ENCODE measurements around the gene NKD1.

NKD1 gene

GRCh38 chr16:50696575-50697420 is 148.6 kb downstream of the NKD1 start:
- Histone ChIP-seq H3K27ac (ENCODE audit: low read length) (no peak overlapping the region), H3K9me3 (ENCODE audit: insufficient read depth, low read length) (no peaks in the 10 kb centered on the region), H3K79me2 (ENCODE audit: low read length) (no peaks in the 10 kb centered on the region), H3K4me3 (ENCODE audit: low read length) (no peak overlapping the region), H4K20me1 (ENCODE audit: insufficient read depth, low read length) (no peaks in the 10 kb centered on the region), H2AFZ (ENCODE audit: low read depth, low read length) (no peak overlapping the region), H3K27me3 (ENCODE audit: low read depth, low read length) (no peaks in the 10 kb centered on the region), H3K9ac (ENCODE audit: low read length) (no peak overlapping the region), H3K36me3 (replicated peaks; ENCODE audit: low read depth, low read length) (no peaks in the 10 kb centered on the region), H3K4me1 (ENCODE audit: low read length) (peaks cover 55% of the 10 kb centered on the region), H3K4me2 (ENCODE audit: low read length) (0 out of 2 replicates have a peak overlapping the region, but pooled peaks have one; percentile 89)
- TF ChIP-seq CTCF (IDR thresholded peaks at IDR 0.05; ENCODE audit: low read depth, low read length) (no peak), EZH2phosphoT487 (IDR thresholded peaks at IDR 0.05; ENCODE audit: low read depth) (no peak)

DNA sequence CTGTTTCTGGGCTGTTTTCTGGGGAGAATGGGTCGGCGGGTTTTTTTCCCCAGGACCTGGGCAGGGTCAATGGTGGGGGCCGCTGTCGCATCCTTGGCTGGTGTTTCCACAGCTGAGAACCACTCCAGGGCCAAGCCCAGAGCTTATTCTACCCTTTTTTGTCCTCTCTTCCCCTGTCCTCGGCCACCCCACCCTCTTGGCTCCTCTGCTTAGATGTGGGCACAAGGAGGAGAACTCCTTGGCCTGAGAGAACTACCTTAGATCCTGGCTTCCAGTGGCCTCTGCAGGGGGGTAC is 149.2 kb downstream of the NKD1 start:
- no peak for TF ChIP-seq CTCF (IDR thresholded peaks at IDR 0.05; ENCODE audit: low read depth, low read length)
- TF ChIP-seq EZH2phosphoT487 (IDR thresholded peaks at IDR 0.05; ENCODE audit: low read depth): no peak
- no peaks in the 10 kb centered on the region for H3K9me3 ChIP-seq (ENCODE audit: insufficient read depth, low read length)
- H3K27me3 ChIP-seq (ENCODE audit: low read depth, low read length): no peaks in the 10 kb centered on the region
- H3K4me3 ChIP-seq (ENCODE audit: low read length): peak overlapping the region; percentile 65
- H4K20me1 ChIP-seq (ENCODE audit: insufficient read depth, low read length): no peaks in the 10 kb centered on the region
- peaks cover 55% of the 10 kb centered on the region for H3K4me1 ChIP-seq (ENCODE audit: low read length)
- no peaks in the 10 kb centered on the region for H3K79me2 ChIP-seq (ENCODE audit: low read length)
- peak overlapping the region; percentile 35 for H3K27ac ChIP-seq (ENCODE audit: low read length)
- H2AFZ ChIP-seq (ENCODE audit: low read depth, low read length): no peak overlapping the region
- H3K36me3 ChIP-seq (replicated peaks; ENCODE audit: low read depth, low read length): no peaks in the 10 kb centered on the region
- peak overlapping the region; percentile 46; the same call in 1 of the 2 replicates for H3K9ac ChIP-seq (ENCODE audit: low read length)
- peak overlapping the region; percentile 89 for H3K4me2 ChIP-seq (ENCODE audit: low read length)

GRCh38 chr16:50697881-50698767 is 149.9 kb downstream of the NKD1 start:
- Histone ChIP-seq H3K9me3 (ENCODE audit: insufficient read depth, low read length) (no peaks in the 10 kb centered on the region), H3K9ac (ENCODE audit: low read length) (peak overlapping the region; percentile 46), H3K27me3 (ENCODE audit: low read depth, low read length) (no peaks in the 10 kb centered on the region), H2AFZ (ENCODE audit: low read depth, low read length) (peak overlapping the region; percentile 81), H3K4me2 (ENCODE audit: low read length) (peak overlapping the region; percentile 89), H4K20me1 (ENCODE audit: insufficient read depth, low read length) (no peaks in the 10 kb centered on the region), H3K36me3 (replicated peaks; ENCODE audit: low read depth, low read length) (peaks cover 4% of the 10 kb centered on the region), H3K79me2 (ENCODE audit: low read length) (no peaks in the 10 kb centered on the region), H3K27ac (ENCODE audit: low read length) (peak overlapping the region; percentile 35), H3K4me1 (ENCODE audit: low read length) (peaks cover 55% of the 10 kb centered on the region), H3K4me3 (ENCODE audit: low read length) (peak overlapping the region; percentile 65)
- TF ChIP-seq CTCF (IDR thresholded peaks at IDR 0.05; ENCODE audit: low read depth, low read length) (no peak), EZH2phosphoT487 (IDR thresholded peaks at IDR 0.05; ENCODE audit: low read depth) (no peak)
